IPS DF 4.7 (cell line): ENCODE data around the gene KCNJ1.

Source experiments
- DNase-seq: peaks from one replicate; pipeline ENCODE4 v3.0.0-alpha.2; 2013; ENCODE audit warnings: low spot score; ENCODE audit errors: extremely low read depth

KCNJ1 gene

DNA sequence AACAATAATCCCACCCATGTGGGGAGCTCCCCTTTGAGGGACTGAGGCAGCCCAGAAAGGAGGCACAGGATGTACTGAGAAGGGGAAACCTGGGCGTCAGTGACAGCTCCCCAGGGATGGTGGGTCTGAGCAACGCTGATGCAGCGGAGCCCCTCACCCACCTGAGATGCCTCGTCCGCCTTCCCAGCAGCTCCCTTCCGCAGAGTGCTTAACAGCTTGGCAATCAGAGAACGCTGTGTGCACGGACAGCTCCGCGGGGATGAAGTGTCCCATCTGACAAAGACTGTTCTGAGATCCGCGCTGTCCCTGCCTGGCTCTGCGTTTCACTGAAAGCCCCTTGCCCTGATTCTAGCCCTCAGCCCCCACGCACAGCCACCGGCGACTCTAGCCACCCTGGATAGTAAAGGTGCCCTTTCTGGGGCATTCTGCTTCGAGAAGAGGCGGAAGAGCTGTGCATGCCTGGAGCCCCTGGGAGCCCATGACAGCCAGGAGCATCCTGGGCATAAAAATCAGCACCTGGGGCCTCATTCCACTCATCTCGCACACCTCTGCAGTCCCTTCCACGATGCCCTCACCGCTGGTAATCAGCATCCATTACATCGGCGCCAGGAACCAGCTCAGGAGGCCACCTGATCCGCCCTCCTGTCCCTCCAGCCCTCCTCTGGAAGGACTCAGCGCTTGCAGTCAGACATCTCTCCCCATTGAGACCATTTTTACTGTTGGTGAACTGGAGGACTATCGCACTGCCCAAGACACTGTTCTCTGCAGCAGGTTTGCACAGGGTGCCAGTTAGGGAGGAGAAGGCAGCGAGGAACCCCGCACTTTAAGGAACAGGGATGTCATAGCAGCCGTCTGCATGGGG is 34.8 kb upstream of the KCNJ1 start:
- DNase-seq: no peak

DNA sequence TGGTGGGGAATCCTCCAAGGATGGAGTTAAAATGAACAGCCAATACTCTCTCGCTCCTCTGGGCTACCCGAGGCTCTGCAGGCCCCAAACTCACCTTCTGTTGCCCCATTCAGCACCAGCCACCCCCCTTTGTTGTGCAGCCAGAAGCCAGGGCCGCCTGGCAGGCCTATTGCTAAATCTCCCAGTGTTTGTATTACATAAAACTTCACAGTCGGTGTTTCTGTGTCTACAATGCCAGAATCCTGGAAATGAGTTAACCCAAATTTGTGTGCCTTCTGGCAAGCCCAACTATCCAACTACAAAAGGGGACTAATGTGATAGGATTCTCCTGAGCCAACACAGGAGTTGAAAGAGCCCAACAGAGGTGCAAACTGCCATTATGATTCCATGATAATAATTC is 33.4 kb upstream of the KCNJ1 start:
- no peak for DNase-seq

DNA sequence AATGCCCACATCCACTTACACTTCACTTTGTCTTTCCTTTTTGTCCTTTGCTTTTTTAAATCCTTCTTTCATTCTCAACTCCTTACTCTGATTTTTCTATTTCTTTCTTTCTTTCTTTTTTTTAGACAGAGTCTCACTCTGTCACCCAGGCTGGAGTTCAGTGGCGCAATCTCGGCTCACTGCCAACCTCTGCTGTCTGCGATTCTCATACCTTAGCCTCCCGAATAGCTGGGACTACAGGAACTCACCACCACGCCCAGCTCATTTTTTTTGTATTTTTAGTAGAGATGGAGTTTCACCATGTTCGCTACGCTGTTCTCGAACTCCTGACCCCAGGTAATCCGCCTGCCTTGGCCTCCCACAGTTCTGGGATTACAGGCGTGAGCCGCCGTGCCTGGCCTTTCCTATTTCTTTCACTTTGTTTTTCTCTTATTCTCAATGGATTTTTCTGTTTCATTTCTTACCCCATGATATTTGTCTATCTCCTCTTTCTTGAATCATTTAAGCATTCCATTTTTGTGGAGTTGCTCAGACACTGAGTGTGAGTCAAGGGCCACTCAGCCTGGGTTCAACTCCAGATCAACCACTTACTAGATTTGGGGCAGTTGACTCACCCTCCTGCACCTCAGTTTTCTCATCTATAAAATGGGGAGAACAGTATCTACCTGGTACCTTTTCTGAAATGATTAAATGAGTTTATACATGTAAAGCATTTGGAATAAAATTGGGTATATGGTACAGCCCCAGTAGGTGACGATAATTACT is 31.7 kb upstream of the KCNJ1 start:
- DNase-seq: no peak

DNA sequence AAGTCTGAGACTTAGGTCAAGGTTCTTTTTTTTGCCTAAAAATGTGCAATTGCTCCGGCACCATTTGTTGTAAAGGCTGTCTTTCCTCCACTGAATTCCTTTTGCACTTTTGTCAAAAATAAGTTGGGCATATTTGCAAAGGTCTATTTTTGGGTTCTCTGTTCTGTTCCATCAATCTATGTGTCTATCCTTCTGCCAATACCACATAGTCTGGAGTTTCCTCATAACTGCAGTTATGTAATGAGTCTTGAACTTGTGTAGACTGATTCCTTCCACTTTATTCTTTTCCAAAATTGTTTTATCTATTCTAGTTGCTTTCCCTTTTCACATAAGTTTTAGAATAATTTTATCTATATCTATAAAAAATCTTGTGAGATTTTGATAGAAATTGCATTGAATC is 30.7 kb upstream of the KCNJ1 start:
- no peak for DNase-seq

DNA sequence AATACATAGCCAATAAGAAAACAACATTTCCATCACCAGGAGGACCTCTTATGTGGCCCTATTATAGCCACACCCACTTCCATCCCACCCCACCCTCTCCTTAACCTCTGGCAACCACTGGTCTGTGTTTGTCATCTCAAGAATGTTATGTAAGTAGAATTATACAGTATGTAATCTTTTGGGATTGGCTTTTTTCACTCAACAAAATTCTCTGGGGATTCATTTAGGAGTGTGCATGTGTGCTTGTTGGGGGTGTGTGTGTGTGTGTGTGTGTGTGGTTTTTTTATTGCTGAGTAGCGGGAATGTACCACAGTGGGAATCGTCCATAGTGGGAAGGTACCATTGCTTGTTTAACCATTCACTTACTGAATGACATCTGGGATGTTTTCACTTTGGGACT is 29.3 kb upstream of the KCNJ1 start:
- no peak for DNase-seq

DNA sequence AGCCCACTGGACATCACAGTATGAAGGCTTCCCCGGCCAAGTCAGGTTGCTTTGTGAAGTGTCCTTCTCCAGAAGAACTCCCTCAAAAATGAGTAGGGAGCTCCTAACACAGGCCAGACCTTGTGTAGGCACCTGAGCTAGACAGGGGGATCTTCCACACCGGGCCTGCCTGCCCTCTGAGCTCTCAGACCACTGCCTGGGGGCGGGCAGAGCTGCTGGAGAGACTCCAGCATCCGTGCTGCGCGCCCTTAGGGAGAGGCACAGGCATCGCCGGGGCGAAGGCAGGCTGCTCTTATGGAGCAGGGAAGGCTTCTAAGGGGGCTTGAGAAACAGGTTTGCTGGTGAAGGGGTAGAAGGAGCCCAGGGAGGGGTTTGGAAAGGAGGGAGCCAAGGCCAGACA is 28.4 kb upstream of the KCNJ1 start:
- DNase-seq: no peak

DNA sequence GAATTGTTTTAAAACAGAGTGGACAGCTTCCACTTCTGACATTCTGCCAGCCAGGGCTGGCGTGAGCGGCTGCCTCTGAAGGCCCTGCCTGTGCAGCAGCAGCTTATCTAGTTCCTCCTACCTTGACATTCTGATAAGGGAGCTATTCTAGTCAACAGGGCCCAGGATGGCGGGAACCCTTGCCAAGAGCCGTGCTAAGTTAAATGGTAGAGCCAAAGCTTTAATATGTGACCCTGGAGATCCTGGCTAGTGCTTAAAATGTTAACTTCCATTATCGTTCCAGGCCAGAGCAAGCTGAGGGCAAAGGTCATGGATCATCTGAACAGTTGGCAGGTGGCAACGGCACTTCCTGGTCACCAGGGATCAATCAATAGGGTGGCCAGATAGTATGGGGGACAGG is 27.6 kb upstream of the KCNJ1 start:
- no peak for DNase-seq

DNA sequence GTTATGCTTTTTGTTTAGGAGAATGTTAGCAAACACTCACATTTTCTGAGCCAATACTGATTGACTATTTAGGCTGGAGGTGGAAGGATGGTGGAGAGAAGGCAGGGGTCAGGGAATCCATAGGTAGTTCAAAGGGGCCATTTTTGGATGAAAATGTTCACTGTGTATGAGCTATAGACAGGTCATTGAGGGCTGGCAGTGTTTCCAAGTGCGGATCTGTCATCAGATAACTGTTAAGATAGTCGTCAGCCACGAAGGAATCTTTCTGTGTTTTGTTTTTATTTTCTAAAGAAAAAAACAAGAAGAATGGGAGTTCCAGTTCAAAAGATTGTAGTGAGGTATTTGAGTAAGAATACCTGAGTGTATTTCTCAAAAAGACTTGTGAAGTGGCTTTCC is 27.2 kb upstream of the KCNJ1 start:
- DNase-seq: no peak

DNA sequence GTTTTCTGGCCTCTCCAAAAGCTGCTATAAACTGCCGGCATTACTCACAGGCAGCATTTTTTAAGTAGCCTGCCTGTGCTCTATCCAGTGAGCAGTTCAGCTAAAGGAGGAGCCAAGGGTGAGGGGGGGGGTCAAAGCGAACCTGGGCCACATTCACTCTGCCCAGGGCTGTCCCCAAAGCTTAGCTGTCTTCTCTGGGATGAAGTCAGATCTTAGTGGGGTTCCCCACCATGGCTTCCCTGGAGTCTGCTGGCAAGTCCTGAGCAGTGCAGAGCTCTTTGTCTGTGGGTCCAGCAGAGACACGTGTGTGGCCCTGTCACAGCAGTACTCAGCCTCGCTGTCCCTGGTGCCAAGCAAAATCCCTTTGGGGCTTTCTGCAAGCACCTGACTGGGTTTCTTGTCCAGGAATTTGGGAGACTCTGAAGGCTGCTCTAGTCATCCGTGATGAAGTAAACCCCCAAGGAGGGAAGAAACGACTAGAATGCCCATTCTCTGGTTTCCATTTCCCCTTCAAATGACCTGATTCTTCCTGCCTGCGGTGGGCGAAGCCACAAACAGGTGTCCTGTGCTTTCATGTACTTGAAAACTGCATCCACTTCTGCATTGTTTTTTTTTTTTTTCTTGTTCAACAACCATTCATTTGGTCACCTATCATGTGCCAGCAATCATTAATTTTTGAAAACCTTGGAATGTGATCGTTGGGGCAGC is 26.6 kb upstream of the KCNJ1 start:
- DNase-seq: no peak

DNA sequence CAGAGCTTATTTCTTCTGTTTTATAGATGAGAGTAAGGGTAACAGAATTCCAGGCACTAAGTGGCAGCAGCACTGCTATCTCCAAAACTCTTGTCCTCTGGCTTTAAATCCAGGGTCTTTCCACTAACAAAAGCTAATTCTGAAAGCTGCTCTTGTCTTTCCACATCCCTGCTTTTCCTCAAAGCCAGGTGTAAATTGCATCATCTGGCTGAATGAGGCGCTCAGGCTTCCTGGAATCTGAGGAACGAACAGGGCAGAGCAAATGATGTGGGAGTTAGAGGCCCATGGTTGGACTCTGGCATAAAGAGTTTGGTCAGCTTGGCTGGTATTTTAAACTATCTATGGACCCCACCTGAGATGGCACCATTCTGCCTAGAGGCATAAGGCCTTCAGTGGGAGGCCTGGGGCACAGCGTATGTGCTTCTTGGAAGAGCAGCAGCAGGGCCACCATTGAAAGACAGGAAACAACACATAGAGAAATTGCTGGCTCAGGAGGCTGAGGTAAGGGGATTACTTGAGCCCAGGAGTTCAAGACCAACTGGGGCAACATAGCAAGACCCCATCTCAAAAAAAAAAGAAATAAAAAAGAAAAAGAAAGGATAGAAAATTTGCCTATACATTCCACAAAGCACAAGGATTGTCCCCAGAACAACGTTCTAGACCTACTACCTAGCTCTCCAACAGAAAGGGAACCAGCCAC is 25.9 kb upstream of the KCNJ1 start:
- no peak for DNase-seq

DNA sequence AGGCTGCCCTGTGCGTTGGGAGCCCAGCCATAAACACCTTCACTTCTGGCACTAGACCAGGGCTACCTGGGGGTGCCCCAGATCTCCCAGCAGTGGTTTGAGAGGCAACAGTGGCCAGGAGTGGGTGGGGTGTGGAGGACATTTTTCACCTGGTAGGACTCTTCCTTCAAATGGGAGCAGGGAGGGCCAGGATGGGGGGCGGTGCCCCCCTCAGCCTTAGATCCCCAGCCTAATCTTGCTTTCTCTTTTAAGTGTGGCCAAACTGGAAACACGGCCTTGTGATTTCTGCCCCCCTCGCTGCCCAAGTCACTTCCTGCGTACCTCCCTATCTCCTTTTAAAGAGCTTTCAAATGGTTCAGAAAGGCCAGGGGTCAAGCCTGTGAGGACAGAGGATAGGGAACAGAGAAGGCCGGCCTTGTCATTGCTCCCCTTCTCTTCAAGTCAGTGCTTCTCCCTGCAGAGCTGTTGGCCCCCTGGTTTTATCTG is 24.9 kb upstream of the KCNJ1 start:
- no peak for DNase-seq

DNA sequence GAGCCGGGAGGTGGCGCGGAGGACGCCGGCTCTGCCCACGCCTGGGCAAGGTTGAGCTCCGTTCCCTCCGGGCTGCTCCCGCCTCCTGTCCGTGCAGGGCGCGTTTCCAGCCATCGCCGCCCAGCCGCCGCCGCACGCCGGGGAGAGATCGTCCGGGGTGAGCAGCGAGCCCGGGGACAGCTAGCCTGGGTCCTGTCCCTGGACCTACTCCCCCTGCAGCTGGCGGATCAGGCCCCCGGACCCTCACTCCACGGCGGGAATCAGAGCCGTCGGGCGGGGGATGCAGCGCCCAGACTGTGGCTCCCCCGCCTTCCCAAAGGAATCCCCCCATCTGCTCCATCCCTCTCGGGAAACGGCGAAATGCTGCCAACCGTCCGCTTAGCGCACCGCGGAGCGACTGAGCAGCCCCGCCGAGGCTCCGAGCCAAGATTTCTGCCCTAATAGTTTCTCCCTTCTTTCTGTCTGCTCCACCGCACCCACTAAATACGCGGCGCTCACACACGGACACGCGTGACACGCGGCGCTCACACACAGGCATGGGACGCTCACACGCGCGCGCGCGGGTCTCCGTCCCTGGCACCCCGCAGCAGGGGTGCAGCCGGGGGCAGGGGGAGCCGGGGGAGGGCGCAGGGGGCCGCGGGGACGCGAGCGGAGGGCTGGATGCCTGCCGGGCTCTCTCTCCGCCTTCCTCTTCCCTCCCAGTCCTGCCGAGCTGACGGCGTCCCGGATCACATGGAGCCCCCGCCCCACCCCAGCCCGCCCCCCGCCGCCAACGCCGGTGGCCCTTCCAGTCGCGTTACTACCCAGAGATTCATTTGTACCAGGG is 23.7 kb upstream of the KCNJ1 start, which contains the start of gene KCNJ5:
Gene KCNJ5, plus strand, starts transcription at position 814 of the 826 bp plus-strand sequence. CDS start 19,918 bp downstream, outside the sequence.
- no peak for DNase-seq

DNA sequence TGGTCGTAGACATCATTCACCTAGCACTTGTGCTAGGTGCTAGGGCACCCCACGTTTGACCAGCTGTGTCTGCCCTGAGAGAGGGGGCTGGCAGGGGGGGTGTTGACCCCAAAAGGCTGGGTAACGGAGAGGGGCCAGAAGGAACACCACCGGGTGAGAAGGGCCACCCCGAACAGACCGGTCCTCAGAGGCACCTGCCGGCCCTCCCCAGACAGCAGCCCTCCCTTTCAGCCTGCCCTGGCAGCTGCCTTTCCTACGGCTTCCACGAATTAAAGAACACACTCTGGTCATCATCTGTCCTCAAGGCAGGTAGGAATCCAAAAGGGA is 23.1 kb upstream of the KCNJ1 start:
- no peak for DNase-seq

DNA sequence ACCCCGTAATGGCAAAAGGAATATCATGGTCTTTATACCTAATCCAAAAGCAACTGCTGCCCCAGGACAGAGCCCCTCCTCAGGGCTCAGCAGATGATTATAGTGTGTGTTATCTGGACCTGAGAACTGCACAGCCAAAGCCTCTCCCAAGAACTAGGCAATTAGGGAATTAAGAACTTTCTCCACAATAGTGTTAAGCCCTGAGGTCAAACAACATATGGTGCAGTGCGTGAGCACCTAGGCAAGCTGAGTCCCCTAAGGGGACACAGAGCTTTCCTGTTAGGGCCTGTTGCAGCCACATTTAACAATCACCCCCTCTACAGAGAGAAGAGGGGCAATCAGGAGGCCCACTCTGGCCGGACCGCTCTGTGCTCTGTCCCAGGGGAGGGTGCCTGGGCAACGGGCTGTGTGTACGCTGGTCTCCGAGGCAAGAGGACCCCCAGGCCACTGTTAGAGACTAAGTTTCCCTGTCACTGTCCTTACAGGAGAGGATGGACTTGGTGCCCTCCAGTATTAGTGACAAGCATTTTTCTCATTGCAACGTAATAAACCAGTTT is 22.6 kb upstream of the KCNJ1 start:
- no peak for DNase-seq

DNA sequence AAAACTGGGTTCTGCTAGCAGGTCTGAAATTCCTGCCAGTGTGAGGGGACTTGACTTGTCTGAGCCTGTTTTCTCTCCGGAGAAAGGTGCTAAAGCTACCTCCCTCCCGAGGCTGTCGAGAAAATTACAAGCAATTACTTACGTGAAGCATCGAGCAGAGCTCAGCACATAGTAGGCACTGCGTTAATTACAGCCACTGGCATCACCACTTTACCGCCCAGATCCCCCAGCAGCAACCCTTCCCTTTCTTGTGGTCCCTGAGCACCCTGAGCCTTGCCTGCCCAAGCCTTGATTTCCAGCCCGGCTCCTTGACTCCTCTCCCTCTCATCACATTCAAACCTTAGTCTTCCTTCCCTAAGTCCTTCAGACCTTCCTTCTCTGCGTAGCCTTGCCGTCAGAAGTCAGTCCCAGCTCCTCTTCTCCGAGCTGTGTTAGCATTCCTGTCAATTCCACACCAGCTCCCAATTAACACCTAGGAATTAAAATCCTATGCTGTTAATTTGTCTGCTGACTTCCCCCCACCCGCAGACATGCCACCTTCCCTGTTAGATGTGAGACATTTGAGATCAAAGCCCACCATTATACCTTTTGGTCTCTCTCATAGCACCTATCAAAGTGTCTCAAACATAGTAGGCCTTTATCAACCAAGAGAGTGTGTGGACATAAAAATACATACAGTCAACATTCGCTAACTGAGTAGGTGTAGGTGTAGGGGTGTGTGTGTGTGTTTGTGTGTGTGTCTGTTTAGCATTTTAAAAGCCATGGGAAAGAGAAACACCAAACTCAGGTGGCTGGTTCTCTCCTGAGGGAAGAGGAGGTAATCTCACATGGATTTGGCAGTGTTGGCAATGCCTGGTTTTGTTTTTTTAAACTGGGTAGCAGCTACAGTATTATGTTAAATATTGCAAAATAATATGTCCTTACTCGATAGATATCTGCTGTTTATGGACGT is 21.2 kb upstream of the KCNJ1 start:
- DNase-seq: no peak

DNA sequence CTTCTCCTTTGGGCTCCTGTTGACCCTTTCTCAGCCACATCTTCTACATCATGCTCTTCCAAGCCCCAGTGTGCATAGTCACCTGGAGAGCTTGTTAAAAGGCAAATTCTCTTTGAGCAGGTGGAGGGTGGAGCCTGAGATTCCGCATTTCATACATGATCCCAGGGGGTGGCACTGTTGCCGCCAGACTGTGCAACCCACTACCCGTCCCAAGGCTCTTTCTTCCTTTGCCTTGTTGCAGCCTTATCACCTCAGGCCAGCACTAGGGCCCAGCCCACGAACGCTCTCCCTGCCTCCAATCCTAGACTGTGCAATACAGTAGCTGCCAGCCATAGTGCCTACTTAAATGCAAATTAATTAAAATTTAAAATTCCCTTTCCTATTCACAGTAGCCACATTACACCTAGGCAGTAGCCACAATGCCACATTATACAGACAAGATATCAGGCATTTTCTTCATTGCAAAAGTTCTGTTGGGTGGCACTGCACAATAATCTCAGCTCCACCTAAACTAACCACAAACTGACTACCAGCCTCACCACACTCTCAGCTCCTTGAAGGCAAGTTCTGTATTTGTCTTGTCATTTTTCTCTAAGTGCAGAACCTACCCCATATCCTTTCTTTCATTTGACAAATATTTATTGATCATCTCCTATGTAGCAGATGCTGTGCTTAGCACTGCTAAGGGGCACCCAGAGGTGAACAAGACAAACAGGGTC is 19.5 kb upstream of the KCNJ1 start:
- DNase-seq: no peak

DNA sequence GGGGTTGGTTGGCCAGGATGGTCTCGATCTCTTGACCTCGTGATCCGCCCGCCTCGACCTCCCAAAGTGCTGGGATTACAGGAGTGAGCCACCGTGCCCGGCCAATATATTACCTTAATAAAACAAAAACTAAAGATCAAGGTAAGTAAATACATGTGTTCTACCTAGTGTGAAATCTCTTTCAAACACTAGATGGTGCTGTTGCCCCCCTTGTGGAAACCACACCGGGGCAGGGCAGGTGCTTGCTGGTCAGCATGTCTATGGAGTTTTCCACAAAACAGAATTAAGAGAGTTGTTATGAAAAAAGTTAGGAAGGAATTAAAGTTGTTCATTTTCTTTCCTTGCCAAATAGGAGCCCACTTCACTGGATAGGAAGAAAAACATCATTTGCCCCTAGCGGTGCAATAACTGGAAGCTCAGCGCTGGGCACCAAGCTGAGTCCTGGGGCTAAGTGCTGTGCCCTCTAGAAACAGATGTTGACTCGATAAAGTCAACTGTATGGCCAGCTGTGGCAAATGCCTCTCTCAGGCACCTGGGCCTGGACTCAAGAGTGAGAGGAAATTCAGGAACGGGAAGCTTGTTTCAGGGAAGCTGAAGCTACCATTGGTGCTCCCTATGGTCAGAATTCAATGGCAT is 17.7 kb upstream of the KCNJ1 start:
- DNase-seq: no peak

DNA sequence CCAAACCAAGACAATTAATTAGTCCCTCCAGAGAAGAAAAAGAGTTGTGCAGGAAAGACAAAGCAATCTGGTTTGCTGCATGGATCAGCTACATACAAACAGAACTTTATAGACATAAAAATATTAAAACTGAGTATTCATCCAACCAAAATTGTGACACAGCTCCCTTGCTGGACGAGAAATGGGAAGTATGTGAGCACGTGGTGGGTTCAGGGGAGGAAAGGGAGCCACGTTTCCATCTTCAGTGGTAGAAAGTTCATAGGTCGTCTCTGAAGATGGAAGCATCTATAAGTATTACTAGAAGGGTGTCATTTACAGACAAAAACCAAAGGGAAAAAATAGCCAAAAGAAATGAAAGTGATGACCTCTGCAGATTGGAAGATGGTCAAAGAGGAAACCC is 17.0 kb upstream of the KCNJ1 start:
- DNase-seq: no peak
